Measurements from ENCODE around the gene TRPM5.

- TF ChIP-seq CTCF (optimal IDR thresholded peaks at IDR 0.05 in 1 of 3, IDR thresholded peaks at IDR 0.05 in 1 of 3, conservative IDR thresholded peaks at IDR 0.05 in 1 of 3; ENCODE audit: extremely low read depth in 1 of 3, insufficient read depth in 2 of 3, low read length in 3 of 3) (no peak), EZH2 (IDR thresholded peaks at IDR 0.05; ENCODE audit: low read length) (no peak)
These were observed 3.1 kb downstream of the TRPM5 start for GRCh38 chr11:2441171-2441570.
